22Rv1 (cell line): ENCODE measurements around the gene GABBR1.

Experiments used
- CTCF ChIP-seq: fragments of 450-650 bp; IDR thresholded peaks from 2 replicates; pipeline ENCODE4 v1.5.1; 2017; ENCODE audit warnings: mild to moderate bottlenecking
- ZFX ChIP-seq: fragments of 450-650 bp; IDR thresholded peaks from 2 replicates; pipeline ENCODE4 v1.6.1; 2017; ENCODE audit warnings: antibody characterized with exemption, borderline replicate concordance

GRCh38 chr6:29561091-29561490 lies 71.9 kb downstream of the GABBR1 start:
- no peak for TF ChIP-seq CTCF
- TF ChIP-seq ZFX: no peak
